ENCODE results near the gene NSG1.

NSG1 gene

GRCh38 chr4:4396628-4397440, 9.9 kb downstream of the NSG1 start:
- DNase-seq: no peak

- DNase-seq: no peak
Measured at GRCh38 chr4:4397441-4397819, 10.5 kb downstream of the NSG1 start.

GRCh38 chr4:4398430-4398829, 11.5 kb downstream of the NSG1 start:
- DNase-seq: no peak

- DNase-seq: no peak
Measured at GRCh38 chr4:4401036-4401435, 14.1 kb downstream of the NSG1 start.

- DNase-seq: no peak
Measured at GRCh38 chr4:4402966-4403365, 16.1 kb downstream of the NSG1 start.

GRCh38 chr4:4405358-4405962, 18.6 kb downstream of the NSG1 start:
- no peak for DNase-seq

GRCh38 chr4:4406455-4407298, 19.8 kb downstream of the NSG1 start:
- no peak for DNase-seq

- DNase-seq: no peak
Measured at GRCh38 chr4:4407299-4408131, 20.6 kb downstream of the NSG1 start.

- no peak for DNase-seq
Measured at GRCh38 chr4:4408132-4408523, 21.2 kb downstream of the NSG1 start.

GRCh38 chr4:4408576-4409335, 21.9 kb downstream of the NSG1 start:
- DNase-seq: no peak

GRCh38 chr4:4409416-4410115, 22.7 kb downstream of the NSG1 start:
- no peak for DNase-seq

- DNase-seq: no peak
Measured at GRCh38 chr4:4410271-4410670, 23.4 kb downstream of the NSG1 start.

GRCh38 chr4:4411906-4412305, 25.0 kb downstream of the NSG1 start:
- DNase-seq: no peak

GRCh38 chr4:4412641-4413372, 25.9 kb downstream of the NSG1 start:
- no peak for DNase-seq

GRCh38 chr4:4413373-4413725, 26.4 kb downstream of the NSG1 start:
- no peak for DNase-seq

- DNase-seq: no peak
Measured at GRCh38 chr4:4413806-4414205, 26.9 kb downstream of the NSG1 start.

GRCh38 chr4:4415107-4415805, 28.4 kb downstream of the NSG1 start:
- no peak for DNase-seq

- DNase-seq: no peak
Measured at GRCh38 chr4:4415806-4416805, 29.2 kb downstream of the NSG1 start.

- no peak for DNase-seq
Measured at GRCh38 chr4:4416981-4417380, 30.1 kb downstream of the NSG1 start.

Measured in left hindlimb (tissue), 1 donor.